Measurements from ENCODE around the gene WDR33. TPM values are rescaled to one million over a fixed set of nuclear protein-coding genes. Genes with fewer than 3 reads are reported as not detected.
"Not testable (repeated sequence)": the region's sequence is repeated elsewhere in the genome, so short reads cannot be mapped to it uniquely, and the experiment has no call there.

The WDR33 gene
- total RNA-seq, 2 donors from 2014 or later: 34.9 to 55.6 TPM

DNA sequence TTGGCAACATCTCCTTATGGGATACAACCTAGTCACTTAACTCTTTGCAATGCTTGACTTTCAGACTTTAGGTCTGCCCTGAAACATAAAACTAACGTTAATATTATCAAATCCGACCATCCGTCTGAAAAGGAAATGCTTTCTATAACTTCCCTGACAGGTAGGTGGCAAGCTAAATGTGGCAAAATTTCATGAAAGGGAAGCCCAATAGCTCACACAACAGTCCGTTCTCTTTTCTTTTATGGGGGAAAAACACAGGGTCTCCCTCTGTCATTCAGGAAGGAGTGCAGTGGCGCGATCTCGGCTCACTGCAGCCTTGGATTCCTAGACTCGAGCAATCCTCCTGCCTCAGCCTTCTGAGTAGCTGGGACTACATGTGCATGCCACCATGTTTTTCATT, 56.8 kb downstream of the WDR33 start:
- TF ChIP-seq, protein P1, sequence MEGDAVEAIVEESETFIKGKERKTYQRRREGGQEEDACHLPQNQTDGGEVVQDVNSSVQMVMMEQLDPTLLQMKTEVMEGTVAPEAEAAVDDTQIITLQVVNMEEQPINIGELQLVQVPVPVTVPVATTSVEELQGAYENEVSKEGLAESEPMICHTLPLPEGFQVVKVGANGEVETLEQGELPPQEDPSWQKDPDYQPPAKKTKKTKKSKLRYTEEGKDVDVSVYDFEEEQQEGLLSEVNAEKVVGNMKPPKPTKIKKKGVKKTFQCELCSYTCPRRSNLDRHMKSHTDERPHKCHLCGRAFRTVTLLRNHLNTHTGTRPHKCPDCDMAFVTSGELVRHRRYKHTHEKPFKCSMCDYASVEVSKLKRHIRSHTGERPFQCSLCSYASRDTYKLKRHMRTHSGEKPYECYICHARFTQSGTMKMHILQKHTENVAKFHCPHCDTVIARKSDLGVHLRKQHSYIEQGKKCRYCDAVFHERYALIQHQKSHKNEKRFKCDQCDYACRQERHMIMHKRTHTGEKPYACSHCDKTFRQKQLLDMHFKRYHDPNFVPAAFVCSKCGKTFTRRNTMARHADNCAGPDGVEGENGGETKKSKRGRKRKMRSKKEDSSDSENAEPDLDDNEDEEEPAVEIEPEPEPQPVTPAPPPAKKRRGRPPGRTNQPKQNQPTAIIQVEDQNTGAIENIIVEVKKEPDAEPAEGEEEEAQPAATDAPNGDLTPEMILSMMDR (IDR thresholded peaks at IDR 0.05): no peak
- ATAC-seq (ENCODE audit: insufficient number of reproducible peaks, low FRiP score, low read depth) (no peak), DNase-seq (ENCODE audit: low spot score) (no peak)
- Histone ChIP-seq H3K9me3 (no peaks in the 10 kb centered on the region), H3K27ac (no peak overlapping the region), H3K36me3 (peaks cover 2% of the 10 kb centered on the region), H3K4me1 (ENCODE audit: control insufficient read depth in 1 of 2, low read depth in 2 of 2) (no peaks in the 10 kb centered on the region), H3K4me3 (no peak overlapping the region), H3K27me3 (replicated peaks; ENCODE audit: insufficient read depth) (no peaks in the 10 kb centered on the region)

GRCh38 chr2:127753374-127753773, 57.6 kb downstream of the WDR33 start:
- Histone ChIP-seq H3K4me3 (no peak overlapping the region), H3K36me3 (no peaks in the 10 kb centered on the region), H3K9me3 (no peaks in the 10 kb centered on the region), H3K27me3 (replicated peaks; ENCODE audit: insufficient read depth) (no peaks in the 10 kb centered on the region), H3K27ac (no peak overlapping the region), H3K4me1 (ENCODE audit: control insufficient read depth in 1 of 2, low read depth in 2 of 2) (no peaks in the 10 kb centered on the region)
- ATAC-seq (ENCODE audit: insufficient number of reproducible peaks, low FRiP score, low read depth): no peak
- no peak for DNase-seq (ENCODE audit: low spot score)
- TF ChIP-seq, protein P1 (IDR thresholded peaks at IDR 0.05): no peak

GRCh38 chr2:127749537-127749936, 61.4 kb downstream of the WDR33 start:
- H3K27ac ChIP-seq; H3K4me3 ChIP-seq; H3K36me3 ChIP-seq; H3K27me3 ChIP-seq (replicated peaks; ENCODE audit: insufficient read depth); DNase-seq (ENCODE audit: low spot score); H3K4me1 ChIP-seq (ENCODE audit: control insufficient read depth in 1 of 2, low read depth in 2 of 2); H3K9me3 ChIP-seq; ATAC-seq (ENCODE audit: insufficient number of reproducible peaks, low FRiP score, low read depth): not testable (repeated sequence)

GRCh38 chr2:127747621-127748020, 63.4 kb downstream of the WDR33 start:
- H3K27ac ChIP-seq: no peak overlapping the region
- TF ChIP-seq, protein P1 (IDR thresholded peaks at IDR 0.05): no peak
- H3K4me1 ChIP-seq (ENCODE audit: control insufficient read depth in 1 of 2, low read depth in 2 of 2): peaks cover 0 to 7% of the 10 kb centered on the region in 2 donors
- no peak overlapping the region for H3K4me3 ChIP-seq
- no peak for DNase-seq (ENCODE audit: low spot score)
- H3K27me3 ChIP-seq (replicated peaks; ENCODE audit: insufficient read depth): no peaks in the 10 kb centered on the region
- H3K9me3 ChIP-seq: no peaks in the 10 kb centered on the region
- H3K36me3 ChIP-seq: no peaks in the 10 kb centered on the region
- no peak for ATAC-seq (ENCODE audit: insufficient number of reproducible peaks, low FRiP score, low read depth)

DNA sequence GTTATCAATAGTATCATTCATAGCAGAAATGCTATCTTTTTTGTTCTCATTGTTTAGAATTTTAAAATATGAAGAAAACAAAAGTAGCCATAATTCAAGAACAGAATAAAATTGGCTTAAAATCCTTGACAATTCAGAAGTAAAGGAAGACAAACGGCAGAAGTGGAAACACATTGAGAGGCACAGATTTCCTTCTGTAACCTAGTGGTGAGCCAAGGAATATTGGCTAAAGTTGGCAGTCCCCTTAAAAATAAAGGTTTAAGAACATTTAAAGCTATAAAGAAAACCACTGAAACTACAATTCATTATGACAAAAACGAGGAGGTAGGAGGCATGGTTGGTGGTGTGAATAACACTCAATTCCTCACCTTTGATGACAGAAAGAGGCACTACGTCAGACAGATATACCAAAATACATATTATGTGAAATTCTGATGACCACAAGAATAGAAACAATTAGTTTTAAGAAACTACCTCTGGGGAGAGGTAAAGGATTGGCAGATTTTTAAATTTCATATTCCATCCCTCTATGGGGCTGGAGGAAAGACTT, 67.4 kb downstream of the WDR33 start:
- no peak overlapping the region for H3K4me3 ChIP-seq
- no peaks in the 10 kb centered on the region for H3K9me3 ChIP-seq
- H3K4me1 ChIP-seq (ENCODE audit: control insufficient read depth in 1 of 2, low read depth in 2 of 2): peaks cover 0 to 7% of the 10 kb centered on the region in 2 donors
- H3K36me3 ChIP-seq: no peaks in the 10 kb centered on the region
- DNase-seq (ENCODE audit: low spot score) (no peak), ATAC-seq (ENCODE audit: insufficient number of reproducible peaks, low FRiP score, low read depth) (no peak)
- no peak overlapping the region for H3K27ac ChIP-seq
- H3K27me3 ChIP-seq (replicated peaks; ENCODE audit: insufficient read depth): no peaks in the 10 kb centered on the region
- TF ChIP-seq, protein P1 (IDR thresholded peaks at IDR 0.05): no peak

GRCh38 chr2:127740665-127741288, 70.2 kb downstream of the WDR33 start:
- no peak overlapping the region for H3K4me3 ChIP-seq
- no peaks in the 10 kb centered on the region for H3K9me3 ChIP-seq
- TF ChIP-seq, protein P1 (IDR thresholded peaks at IDR 0.05): no peak
- H3K27ac ChIP-seq: no peak overlapping the region
- ATAC-seq (ENCODE audit: insufficient number of reproducible peaks, low FRiP score, low read depth): no peak
- no peaks in the 10 kb centered on the region for H3K36me3 ChIP-seq
- H3K27me3 ChIP-seq (replicated peaks; ENCODE audit: insufficient read depth): no peaks in the 10 kb centered on the region
- DNase-seq (ENCODE audit: low spot score): no peak
- H3K4me1 ChIP-seq (ENCODE audit: control insufficient read depth in 1 of 2, low read depth in 2 of 2): no peaks in the 10 kb centered on the region
